Measurements from ENCODE around the gene DLX5. TPM values are rescaled to one million over a fixed set of nuclear protein-coding genes. Genes with fewer than 3 reads are reported as not detected.

Gene DLX5
- total RNA-seq, 1 donor from 2014 or later, result 3.7 TPM

- Histone ChIP-seq H3K4me1 (peaks cover 42% of the 10 kb centered on the region), H3K27me3 (no peaks in the 10 kb centered on the region), H3K4me3 (no peak overlapping the region), H3K9me3 (no peaks in the 10 kb centered on the region), H3K27ac (no peak overlapping the region), H3K36me3 (no peaks in the 10 kb centered on the region)
- TF ChIP-seq CTCF (IDR thresholded peaks at IDR 0.05), result no peak
- no peak for TF ChIP-seq POLR2A (IDR thresholded peaks at IDR 0.05)
- no peak for TF ChIP-seq POLR2AphosphoS5 (IDR thresholded peaks at IDR 0.05; ENCODE audit: insufficient read depth in 1 of 2, low read depth in 1 of 2)
- intact Hi-C loops (cut with DNase I), result loop anchor here (10.0 kb wide), 2 partner anchors 946 to 1106 kb away; no protein-coding TSS in a partner anchor
- DNase-seq (ENCODE audit: extremely low spot score in 2 of 2), result peak in 1 of 2 donors; percentile 56
Observed at GRCh38 chr7:97020996-97021746, 3.5 kb downstream of the DLX5 start.

- no peaks in the 10 kb centered on the region for H3K9me3 ChIP-seq
- no peak for TF ChIP-seq POLR2AphosphoS5 (IDR thresholded peaks at IDR 0.05; ENCODE audit: insufficient read depth in 1 of 2, low read depth in 1 of 2)
- TF ChIP-seq POLR2A (IDR thresholded peaks at IDR 0.05), result no peak
- no peak for TF ChIP-seq CTCF (IDR thresholded peaks at IDR 0.05)
- no peaks in the 10 kb centered on the region for H3K27me3 ChIP-seq
- intact Hi-C loops (cut with DNase I), result loop anchor here (10.0 kb wide), 2 partner anchors 946 to 1106 kb away; no protein-coding TSS in a partner anchor
- no peak overlapping the region for H3K4me3 ChIP-seq
- peaks cover 40% of the 10 kb centered on the region for H3K4me1 ChIP-seq
- H3K27ac ChIP-seq, result no peak overlapping the region
- no peaks in the 10 kb centered on the region for H3K36me3 ChIP-seq
- no peak for DNase-seq (ENCODE audit: extremely low spot score in 2 of 2)
Observed at GRCh38 chr7:97020601-97020995, 4.0 kb downstream of the DLX5 start.

- Histone ChIP-seq H3K4me3 (no peak overlapping the region), H3K9me3 (no peaks in the 10 kb centered on the region), H3K36me3 (no peaks in the 10 kb centered on the region), H3K27ac (no peak overlapping the region), H3K27me3 (no peaks in the 10 kb centered on the region), H3K4me1 (peaks cover 35% of the 10 kb centered on the region)
- intact Hi-C loops (cut with DNase I), result loop anchor here (10.0 kb wide), 2 partner anchors 945 to 1105 kb away; no protein-coding TSS in a partner anchor
- TF ChIP-seq POLR2A (IDR thresholded peaks at IDR 0.05), result no peak
- TF ChIP-seq POLR2AphosphoS5 (IDR thresholded peaks at IDR 0.05; ENCODE audit: insufficient read depth in 1 of 2, low read depth in 1 of 2), result no peak
- TF ChIP-seq CTCF (IDR thresholded peaks at IDR 0.05), result no peak
- no peak for DNase-seq (ENCODE audit: extremely low spot score in 2 of 2)
Observed at GRCh38 chr7:97019710-97020225, 4.9 kb downstream of the DLX5 start.

GRCh38 chr7:97018791-97019531, 5.7 kb downstream of the DLX5 start:
- H3K27me3 ChIP-seq, result no peaks in the 10 kb centered on the region

More at GRCh38 chr7:97018791-97019531, 5.7 kb downstream of the DLX5 start:
- no peak for TF ChIP-seq POLR2AphosphoS5 (IDR thresholded peaks at IDR 0.05; ENCODE audit: insufficient read depth in 1 of 2, low read depth in 1 of 2)
- no peak for TF ChIP-seq CTCF (IDR thresholded peaks at IDR 0.05)
- no peak for TF ChIP-seq POLR2A (IDR thresholded peaks at IDR 0.05)
- no peaks in the 10 kb centered on the region for H3K36me3 ChIP-seq
- no peaks in the 10 kb centered on the region for H3K9me3 ChIP-seq
- intact Hi-C loops (cut with DNase I), result no loop called here
- H3K4me1 ChIP-seq, result peaks cover 28% of the 10 kb centered on the region
- DNase-seq (ENCODE audit: extremely low spot score in 2 of 2), result peak in 1 of 2 donors; percentile 44
- H3K27ac ChIP-seq, result no peak overlapping the region
- H3K4me3 ChIP-seq, result no peak overlapping the region

All from vagina (tissue), 2 donors.